Measurements from ENCODE around the gene EFCAB6. TPM values are rescaled to one million over a fixed set of nuclear protein-coding genes. Genes with fewer than 3 reads are reported as not detected.

The EFCAB6 gene
- total and polyA plus RNA-seq, 2 donors (not counting 3 experiments of a cell fraction or from before 2014, with no cell fraction given): 0.07 to 0.31 TPM

GRCh38 chr22:43515902-43516301, 296.2 kb downstream of the EFCAB6 start:
- FAIRE-seq: no peak

GRCh38 chr22:43515411-43515810, 296.7 kb downstream of the EFCAB6 start:
- ChIA-PET CTCF (no interaction called here), POLR2A (no interaction called here)
- Histone ChIP-seq H3K27me3 (ENCODE audit: control insufficient read depth in 2 of 2, insufficient read depth in 2 of 2, low read length in 2 of 2) (no peaks in the 10 kb centered on the region), H3K9me3 (replicated peaks; ENCODE audit: control insufficient read depth, insufficient read depth, low read length) (no peaks in the 10 kb centered on the region), H3K4me2 (ENCODE audit: insufficient read depth, low read length) (no peak overlapping the region), H3K9ac (replicated peaks; ENCODE audit: extremely low read depth, insufficient read depth, low read length) (no peak overlapping the region), H3K4me3 (replicated peaks in 1 of 3; ENCODE audit: insufficient read depth in 1 of 3, low read depth in 1 of 3, low read length in 3 of 3) (no peak overlapping the region), H4K20me1 (replicated peaks; ENCODE audit: control insufficient read depth, extremely low read depth, insufficient read depth, low read length) (no peaks in the 10 kb centered on the region), H3K27ac (ENCODE audit: insufficient read depth, low read depth, low read length) (no peak overlapping the region), H3K9me1 (replicated peaks; ENCODE audit: control insufficient read depth, extremely low read depth, insufficient read depth, low read length) (no peaks in the 10 kb centered on the region), H3K79me2 (ENCODE audit: control insufficient read depth, insufficient read depth, low read length) (no peaks in the 10 kb centered on the region), H3K4me1 (ENCODE audit: control insufficient read depth, extremely low read depth, insufficient read depth, low read length) (no peaks in the 10 kb centered on the region), H3K36me3 (ENCODE audit: control insufficient read depth in 2 of 2, extremely low read depth in 1 of 2, insufficient read depth in 2 of 2, low read length in 2 of 2) (no peaks in the 10 kb centered on the region), H2AFZ (ENCODE audit: low read depth, low read length) (no peak overlapping the region)
- FAIRE-seq: no peak
- no TSS peak for BruUV-seq (replicated peaks)
- DNase-seq (ENCODE audit: low read depth, low spot score): no peak
- TF ChIP-seq EZH2 (IDR thresholded peaks at IDR 0.05; ENCODE audit: borderline replicate concordance, low read depth, low read length, severe bottlenecking) (no peak), JUN (IDR thresholded peaks at IDR 0.05; ENCODE audit: borderline replicate concordance, insufficient read depth, insufficient read length, low read depth) (no peak), CTCF (IDR thresholded peaks at IDR 0.05; ENCODE audit: extremely low read depth in 1 of 2, insufficient read depth in 1 of 2, low read depth in 1 of 2, low read length in 2 of 2) (no peak), MYC (IDR thresholded peaks at IDR 0.05; ENCODE audit: low read depth, low read length) (no peak), POLR2A (IDR thresholded peaks at IDR 0.05; ENCODE audit: low read depth, low read length) (no peak), GATA2 (IDR thresholded peaks at IDR 0.05; ENCODE audit: insufficient read depth, insufficient read length, low read depth, low read length) (no peak)
- intact Hi-C loops (cut with micrococcal nuclease) (no loop called here), dilution Hi-C loops (cut with MboI; ENCODE audit: extremely low pct_ligation_motif_present, low sequenced_read_pairs) (no loop called here)

More at GRCh38 chr22:43515902-43516301, 296.2 kb downstream of the EFCAB6 start:
- intact Hi-C loops (cut with micrococcal nuclease): no loop called here
- Histone ChIP-seq H4K20me1 (replicated peaks; ENCODE audit: control insufficient read depth, extremely low read depth, insufficient read depth, low read length) (no peaks in the 10 kb centered on the region), H3K27ac (ENCODE audit: insufficient read depth, low read depth, low read length) (no peak overlapping the region), H3K4me3 (replicated peaks in 1 of 3; ENCODE audit: insufficient read depth in 1 of 3, low read depth in 1 of 3, low read length in 3 of 3) (no peak overlapping the region), H3K79me2 (ENCODE audit: control insufficient read depth, insufficient read depth, low read length) (no peaks in the 10 kb centered on the region), H3K9me1 (replicated peaks; ENCODE audit: control insufficient read depth, extremely low read depth, insufficient read depth, low read length) (no peaks in the 10 kb centered on the region), H3K27me3 (ENCODE audit: control insufficient read depth in 2 of 2, insufficient read depth in 2 of 2, low read length in 2 of 2) (no peaks in the 10 kb centered on the region), H3K4me1 (ENCODE audit: control insufficient read depth, extremely low read depth, insufficient read depth, low read length) (no peaks in the 10 kb centered on the region), H3K36me3 (ENCODE audit: control insufficient read depth in 2 of 2, extremely low read depth in 1 of 2, insufficient read depth in 2 of 2, low read length in 2 of 2) (no peaks in the 10 kb centered on the region), H3K9ac (replicated peaks; ENCODE audit: extremely low read depth, insufficient read depth, low read length) (no peak overlapping the region), H3K4me2 (ENCODE audit: insufficient read depth, low read length) (no peak overlapping the region), H3K9me3 (replicated peaks; ENCODE audit: control insufficient read depth, insufficient read depth, low read length) (no peaks in the 10 kb centered on the region), H2AFZ (ENCODE audit: low read depth, low read length) (no peak overlapping the region)
- CTCF ChIA-PET: no interaction called here
- no peak for DNase-seq (ENCODE audit: low read depth, low spot score)
- TF ChIP-seq POLR2AphosphoS5 (IDR thresholded peaks at IDR 0.05; ENCODE audit: insufficient read depth, low read depth, low read length) (no peak), JUN (IDR thresholded peaks at IDR 0.05; ENCODE audit: borderline replicate concordance, insufficient read depth, insufficient read length, low read depth) (no peak), GATA2 (IDR thresholded peaks at IDR 0.05; ENCODE audit: insufficient read depth, insufficient read length, low read depth, low read length) (no peak)
- dilution Hi-C loops (cut with MboI; ENCODE audit: extremely low pct_ligation_motif_present, low sequenced_read_pairs): no loop called here
- POLR2A ChIA-PET: no interaction called here
- no TSS peak for BruUV-seq (replicated peaks)

Measured in endothelial cell of umbilical vein (primary cell).